Naive B cell (primary cell): Measurements from ENCODE around the gene MRPL43. TPM values are rescaled to one million over a fixed set of nuclear protein-coding genes. Genes with fewer than 3 reads are reported as not detected.

ENCODE experiments used
- ATAC-seq, 2 donors: fragments of 150-1000 bp; cut with Tn5 transposase; 2 replicates each; pipeline ENCODE4 v1.10.0; 2021; ENCODE audit warnings: low read depth in 2 of 2, mild to moderate bottlenecking in 2 of 2, moderate library complexity in 2 of 2
- DNase-seq: peaks from one replicate; pipeline ENCODE4 v3.0.0; 2022
- H3K27ac Mint-ChIP-seq, 6 donors: one replicate each; pipeline ENCODE4 v1.8.0; 2020 to 2022; ENCODE audit warnings: mild to moderate bottlenecking in 6 of 6, mixed read lengths in 6 of 6, moderate library complexity in 5 of 6, inconsistent platforms in 2 of 6
- H3K27me3 Mint-ChIP-seq, 3 donors: one replicate each; pipeline ENCODE4 v1.8.0; 2021 to 2022; ENCODE audit warnings: mixed read lengths in 3 of 3, mild to moderate bottlenecking in 1 of 3
- H3K36me3 Mint-ChIP-seq, 2 donors: one replicate each; pipeline ENCODE4 v1.8.0; 2020 to 2022; ENCODE audit warnings: mixed read lengths in 2 of 2, inconsistent platforms in 1 of 2, mild to moderate bottlenecking in 1 of 2
- H3K4me1 Mint-ChIP-seq, 3 donors: one replicate each; pipeline ENCODE4 v1.8.0; 2020 to 2022; ENCODE audit warnings: mixed read lengths in 3 of 3, inconsistent platforms in 1 of 3, mild to moderate bottlenecking in 1 of 3, moderate library complexity in 1 of 3
- H3K4me3 Mint-ChIP-seq, 8 donors: one replicate each; pipeline ENCODE4 v1.8.0; 2020 to 2022; ENCODE audit warnings: mild to moderate bottlenecking in 8 of 8, mixed read lengths in 8 of 8, moderate library complexity in 8 of 8, inconsistent platforms in 2 of 8
- H3K9me3 Mint-ChIP-seq, 7 donors: one replicate each; pipeline ENCODE4 v1.8.0; 2020 to 2022; ENCODE audit warnings: mixed read lengths in 7 of 7, mild to moderate bottlenecking in 5 of 7, inconsistent platforms in 2 of 7, moderate library complexity in 1 of 7
- polyA plus RNA-seq, 6 donors: library from polyadenylated mRNA; unstranded; fragments of 300-500 nt; fragmentation: Illumina TruSeq; gene quantifications; one replicate each; pipeline ENCODE4 v1.2.3, GENCODE V29; 2021; ENCODE audit warnings: low read depth in 6 of 6

Gene MRPL43
- polyA plus RNA-seq, 6 donors from 2014 or later, result 74.4 to 125 (median 113) TPM

DNA sequence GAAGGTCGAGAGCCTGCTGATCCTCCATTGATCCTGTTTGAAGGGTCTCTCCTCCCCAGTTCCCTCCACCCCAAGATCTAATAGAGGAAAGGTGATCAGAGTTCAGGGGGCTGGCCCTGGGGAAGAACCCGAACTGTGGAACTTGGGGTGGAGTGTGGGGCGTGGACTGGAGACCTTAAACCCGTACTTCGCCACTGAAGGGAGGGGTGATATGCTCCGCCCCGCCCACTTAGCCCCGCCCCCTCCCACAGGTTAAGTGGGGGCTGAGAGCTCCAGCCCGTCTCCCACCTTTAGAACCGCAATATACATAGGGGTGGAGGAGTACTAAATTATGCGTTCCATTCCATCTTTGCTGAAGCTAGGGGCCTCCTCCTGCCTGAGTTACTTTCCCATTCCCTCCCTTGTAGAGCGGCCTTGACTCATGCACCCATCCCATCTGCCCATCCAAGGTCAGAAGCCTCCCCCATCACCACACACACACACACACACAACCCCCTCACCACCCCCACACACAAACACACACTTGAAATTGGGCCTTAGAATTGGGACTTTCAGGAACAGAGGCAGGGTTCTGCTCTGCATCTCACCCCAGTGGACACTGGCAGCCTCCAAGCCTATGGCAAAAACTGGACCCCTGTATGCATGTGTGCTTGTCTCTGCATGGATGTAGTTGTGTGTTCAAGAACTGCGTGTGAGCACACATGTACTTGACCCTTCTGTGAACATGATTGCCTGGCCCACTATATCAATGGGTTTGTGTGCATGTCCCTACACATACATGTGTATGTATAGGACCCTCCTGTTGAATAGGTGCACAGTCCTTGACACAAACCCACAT, 17.0 kb downstream of the MRPL43 start:
- peak; percentile 29 for DNase-seq
- H3K4me3 Mint-ChIP-seq, result peak overlapping the region; percentile 61 to 87 (median 76)
- ATAC-seq, result peak; percentile 29 to 40
- H3K9me3 Mint-ChIP-seq, result peaks cover 0 to 2% (median 0%) of the 10 kb centered on the region in 7 donors
- H3K27me3 Mint-ChIP-seq, result peaks cover 0 to 5% (median 0%) of the 10 kb centered on the region in 3 donors
- peak overlapping the region in 1 of 6 donors; percentile 54 for H3K27ac Mint-ChIP-seq
- no peaks in the 10 kb centered on the region for H3K36me3 Mint-ChIP-seq
- peaks cover 10 to 18% (median 16%) of the 10 kb centered on the region in 3 donors for H3K4me1 Mint-ChIP-seq

GRCh38 chr10:100969187-100970075, 17.9 kb downstream of the MRPL43 start, which contains the start of gene SEMA4G:
Gene SEMA4G, plus strand, starts transcription at chr10:100969504. Its CDS starts 3,409 bp downstream, at chr10:100972913.
- peaks cover 0 to 2% (median 0%) of the 10 kb centered on the region in 7 donors for H3K9me3 Mint-ChIP-seq
- DNase-seq (peak; percentile 57), ATAC-seq (peak; percentile 85 to 88)
- H3K36me3 Mint-ChIP-seq, result no peaks in the 10 kb centered on the region
- H3K27me3 Mint-ChIP-seq, result peaks cover 0 to 5% (median 0%) of the 10 kb centered on the region in 3 donors
- peaks cover 10 to 18% (median 16%) of the 10 kb centered on the region in 3 donors for H3K4me1 Mint-ChIP-seq
- peak within 1 kb of the TSS; percentile 62 to 87 (median 76) for H3K4me3 Mint-ChIP-seq
- peak within 1 kb of the TSS in 2 of 6 donors; percentile 60 to 81 for H3K27ac Mint-ChIP-seq

DNA sequence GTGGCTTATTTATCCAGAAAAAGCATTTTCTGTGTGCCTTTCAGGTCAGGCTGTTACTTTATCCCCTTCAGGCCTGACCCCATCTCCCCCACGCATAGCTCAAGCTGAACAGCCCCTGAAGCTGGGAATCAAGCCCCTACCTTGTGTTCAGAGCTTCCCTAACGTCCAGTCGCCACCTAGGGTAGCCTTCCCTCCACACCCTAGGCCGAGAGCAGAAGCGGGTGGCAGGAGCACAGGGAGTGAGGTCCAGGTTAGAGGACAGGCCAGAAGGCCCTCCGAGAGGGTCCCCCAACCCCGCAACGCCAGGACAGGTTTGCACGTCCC, 18.5 kb downstream of the MRPL43 start:
- peak overlapping the region in 1 of 6 donors; percentile 60 for H3K27ac Mint-ChIP-seq
- peak overlapping the region in 7 of 8 donors; percentile 40 to 84 (median 76) for H3K4me3 Mint-ChIP-seq
- peaks cover 0 to 2% (median 0%) of the 10 kb centered on the region in 7 donors for H3K9me3 Mint-ChIP-seq
- ATAC-seq (peak in 1 of 2 donors; percentile 2), DNase-seq (no peak)
- H3K4me1 Mint-ChIP-seq, result peaks cover 10 to 18% (median 16%) of the 10 kb centered on the region in 3 donors
- peaks cover 0 to 5% (median 0%) of the 10 kb centered on the region in 3 donors for H3K27me3 Mint-ChIP-seq
- no peaks in the 10 kb centered on the region for H3K36me3 Mint-ChIP-seq

GRCh38 chr10:100968062-100968736, 19.1 kb downstream of the MRPL43 start:
- H3K27me3 Mint-ChIP-seq, result peaks cover 0 to 5% (median 0%) of the 10 kb centered on the region in 3 donors
- peaks cover 10 to 18% (median 16%) of the 10 kb centered on the region in 3 donors for H3K4me1 Mint-ChIP-seq
- ATAC-seq (no peak), DNase-seq (no peak)
- H3K9me3 Mint-ChIP-seq, result peaks cover 0 to 2% (median 0%) of the 10 kb centered on the region in 7 donors
- no peaks in the 10 kb centered on the region for H3K36me3 Mint-ChIP-seq
- peak overlapping the region in 2 of 6 donors; percentile 60 to 81 for H3K27ac Mint-ChIP-seq
- H3K4me3 Mint-ChIP-seq, result peak overlapping the region; percentile 40 to 84 (median 75)

GRCh38 chr10:100967332-100967731, 20.0 kb downstream of the MRPL43 start:
- Mint-ChIP-seq H3K27ac (no peak overlapping the region), H3K27me3 (peaks cover 0 to 5% (median 0%) of the 10 kb centered on the region in 3 donors), H3K36me3 (peaks cover 0 to 8% of the 10 kb centered on the region in 2 donors), H3K4me1 (peaks cover 10 to 18% (median 16%) of the 10 kb centered on the region in 3 donors), H3K4me3 (no peak overlapping the region), H3K9me3 (no peaks in the 10 kb centered on the region)
- no peak for DNase-seq
- no peak for ATAC-seq

DNA sequence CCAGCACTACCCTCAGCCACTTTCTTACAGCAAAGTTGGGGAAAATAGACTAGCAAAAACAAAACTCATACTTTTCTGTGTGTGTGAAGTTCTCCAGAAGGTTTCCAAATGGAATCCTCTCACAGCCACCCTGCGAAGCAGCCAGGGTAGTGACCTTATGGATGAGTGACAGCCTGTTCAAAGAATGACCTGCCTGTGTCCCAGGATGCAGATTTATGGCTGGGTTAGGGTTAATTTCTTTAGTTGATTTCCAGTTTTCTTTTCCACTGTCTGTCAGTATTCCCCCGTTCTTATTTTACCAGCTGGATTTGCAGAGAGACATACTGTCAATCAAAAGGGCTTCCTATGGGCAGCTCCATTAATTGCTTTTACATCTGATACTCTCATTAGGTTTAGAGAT, 20.4 kb downstream of the MRPL43 start:
- H3K27me3 Mint-ChIP-seq, result peaks cover 0 to 5% (median 0%) of the 10 kb centered on the region in 3 donors
- H3K4me1 Mint-ChIP-seq, result peaks cover 10 to 18% (median 16%) of the 10 kb centered on the region in 3 donors
- H3K4me3 Mint-ChIP-seq, result peak overlapping the region in 1 of 8 donors; percentile 21
- ATAC-seq (no peak), DNase-seq (no peak)
- H3K27ac Mint-ChIP-seq, result no peak overlapping the region
- no peaks in the 10 kb centered on the region for H3K9me3 Mint-ChIP-seq
- H3K36me3 Mint-ChIP-seq, result peaks cover 0 to 8% of the 10 kb centered on the region in 2 donors

- DNase-seq (no peak), ATAC-seq (no peak)
- Mint-ChIP-seq H3K27ac (no peak overlapping the region), H3K9me3 (no peaks in the 10 kb centered on the region), H3K36me3 (peaks cover 0 to 8% of the 10 kb centered on the region in 2 donors), H3K4me1 (peaks cover 10 to 18% (median 14%) of the 10 kb centered on the region in 3 donors), H3K4me3 (peak overlapping the region in 1 of 8 donors; percentile 9), H3K27me3 (peaks cover 0 to 5% (median 0%) of the 10 kb centered on the region in 3 donors)
These were observed 21.5 kb downstream of the MRPL43 start for GRCh38 chr10:100965820-100966219.

- ATAC-seq (no peak), DNase-seq (no peak)
- Mint-ChIP-seq H3K36me3 (peaks cover 4 to 22% of the 10 kb centered on the region in 2 donors), H3K27ac (no peak overlapping the region), H3K4me1 (peaks cover 6 to 7% (median 6%) of the 10 kb centered on the region in 3 donors), H3K9me3 (no peaks in the 10 kb centered on the region), H3K4me3 (no peak overlapping the region), H3K27me3 (peaks cover 0 to 5% (median 0%) of the 10 kb centered on the region in 3 donors)
These were observed 23.5 kb downstream of the MRPL43 start for GRCh38 chr10:100963826-100964225.

GRCh38 chr10:100962351-100963080, 24.8 kb downstream of the MRPL43 start:
- Mint-ChIP-seq H3K36me3 (peaks cover 8 to 26% of the 10 kb centered on the region in 2 donors), H3K4me3 (no peak overlapping the region), H3K9me3 (no peaks in the 10 kb centered on the region), H3K27ac (no peak overlapping the region), H3K4me1 (no peaks in the 10 kb centered on the region), H3K27me3 (peaks cover 0 to 2% (median 0%) of the 10 kb centered on the region in 3 donors)
- ATAC-seq (no peak), DNase-seq (no peak)

- DNase-seq, result no peak
- Mint-ChIP-seq H3K36me3 (peaks cover 8 to 26% of the 10 kb centered on the region in 2 donors), H3K4me1 (no peaks in the 10 kb centered on the region), H3K27ac (no peak overlapping the region), H3K27me3 (no peaks in the 10 kb centered on the region), H3K4me3 (no peak overlapping the region), H3K9me3 (no peaks in the 10 kb centered on the region)
- no peak for ATAC-seq
These were observed 27.0 kb downstream of the MRPL43 start for GRCh38 chr10:100960251-100960650.

GRCh38 chr10:100948916-100949315, 38.4 kb downstream of the MRPL43 start:
- Mint-ChIP-seq H3K27ac (peak overlapping the region in 1 of 6 donors; percentile 24), H3K27me3 (no peaks in the 10 kb centered on the region), H3K36me3 (peaks cover 0 to 1% of the 10 kb centered on the region in 2 donors), H3K9me3 (no peaks in the 10 kb centered on the region), H3K4me1 (no peaks in the 10 kb centered on the region), H3K4me3 (no peak overlapping the region)
- ATAC-seq (no peak), DNase-seq (no peak)

- no peaks in the 10 kb centered on the region for H3K9me3 Mint-ChIP-seq
- H3K36me3 Mint-ChIP-seq, result peaks cover 0 to 11% of the 10 kb centered on the region in 2 donors
- no peaks in the 10 kb centered on the region for H3K27me3 Mint-ChIP-seq
- DNase-seq, result no peak
- ATAC-seq, result no peak
- no peak overlapping the region for H3K27ac Mint-ChIP-seq
- H3K4me1 Mint-ChIP-seq, result no peaks in the 10 kb centered on the region
- H3K4me3 Mint-ChIP-seq, result no peak overlapping the region
These were observed 41.5 kb downstream of the MRPL43 start for GRCh38 chr10:100945754-100946153.
